OCI-LY7 (cell line): ENCODE measurements around the gene DBF4B.

Experiments used
- EZH2phosphoT487 ChIP-seq: fragments of 200-600 bp; sonication (generic); IDR thresholded peaks from 2 replicates; pipeline ENCODE4 v1.6.1; 2018; ENCODE audit warnings: low read depth, borderline replicate concordance, mild to moderate bottlenecking, mixed run types, antibody characterized with exemption, low read length, moderate library complexity, mixed read lengths
- TF ChIP-seq, protein P1 (sequence below): fragments of 200-600 bp; sonication (generic); conservative IDR thresholded peaks from 2 replicates; pipeline ENCODE4 v1.5.1; 2014; ENCODE audit warnings: mild to moderate bottlenecking, antibody characterized with exemption, low read length, moderate library complexity, mixed read lengths

- TF ChIP-seq, protein P1, sequence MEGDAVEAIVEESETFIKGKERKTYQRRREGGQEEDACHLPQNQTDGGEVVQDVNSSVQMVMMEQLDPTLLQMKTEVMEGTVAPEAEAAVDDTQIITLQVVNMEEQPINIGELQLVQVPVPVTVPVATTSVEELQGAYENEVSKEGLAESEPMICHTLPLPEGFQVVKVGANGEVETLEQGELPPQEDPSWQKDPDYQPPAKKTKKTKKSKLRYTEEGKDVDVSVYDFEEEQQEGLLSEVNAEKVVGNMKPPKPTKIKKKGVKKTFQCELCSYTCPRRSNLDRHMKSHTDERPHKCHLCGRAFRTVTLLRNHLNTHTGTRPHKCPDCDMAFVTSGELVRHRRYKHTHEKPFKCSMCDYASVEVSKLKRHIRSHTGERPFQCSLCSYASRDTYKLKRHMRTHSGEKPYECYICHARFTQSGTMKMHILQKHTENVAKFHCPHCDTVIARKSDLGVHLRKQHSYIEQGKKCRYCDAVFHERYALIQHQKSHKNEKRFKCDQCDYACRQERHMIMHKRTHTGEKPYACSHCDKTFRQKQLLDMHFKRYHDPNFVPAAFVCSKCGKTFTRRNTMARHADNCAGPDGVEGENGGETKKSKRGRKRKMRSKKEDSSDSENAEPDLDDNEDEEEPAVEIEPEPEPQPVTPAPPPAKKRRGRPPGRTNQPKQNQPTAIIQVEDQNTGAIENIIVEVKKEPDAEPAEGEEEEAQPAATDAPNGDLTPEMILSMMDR = no peak
- TF ChIP-seq EZH2phosphoT487 = no peak
Observed at GRCh38 chr17:44673893-44674292, 34.6 kb upstream of the DBF4B start.
